Fibroblast of peridontal ligament (primary cell): Measurements from ENCODE around the gene NELFA.

Experiments
- DNase-seq: peaks from one replicate; pipeline ENCODE4 v3.0.0-alpha.2; 2010; ENCODE audit errors: extremely low read depth

NELFA gene

DNA sequence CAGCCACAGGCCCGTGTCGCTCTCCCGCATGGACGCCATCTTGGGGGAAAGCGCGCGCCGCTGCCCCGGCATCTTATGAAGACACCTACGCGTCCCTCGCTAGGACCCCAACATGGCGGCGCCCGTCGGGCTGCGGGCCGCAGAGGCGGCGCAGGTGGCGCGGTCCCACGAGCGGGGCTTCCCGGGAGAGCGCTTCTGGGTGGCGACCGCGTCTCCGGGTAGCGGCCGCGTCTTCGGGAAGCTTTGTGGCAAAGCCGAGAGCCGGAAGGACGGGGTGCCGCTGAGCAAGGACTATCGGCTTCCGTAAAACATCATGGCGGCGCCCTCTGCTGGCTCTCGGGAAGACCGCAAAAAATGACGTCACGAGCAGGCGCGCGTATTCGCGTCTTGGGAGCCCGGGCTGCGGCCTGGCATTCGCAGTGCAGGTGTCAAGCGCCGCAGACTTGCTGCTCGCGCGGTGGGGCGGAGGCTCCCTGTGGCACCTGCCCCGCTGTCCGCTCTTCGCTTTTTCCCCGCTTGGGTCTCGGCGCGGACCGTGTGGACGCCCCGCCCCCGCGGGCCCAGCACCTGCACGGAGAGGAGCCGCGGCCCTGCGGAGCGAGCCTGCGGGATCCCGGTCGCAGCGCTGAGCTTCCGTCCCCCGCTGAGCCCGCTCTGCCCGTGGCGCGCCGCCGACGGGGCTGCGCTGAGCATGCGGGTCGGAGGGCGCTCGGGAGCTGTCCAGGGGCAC lies at the start of gene NELFA:
NELFA (minus strand) TSS at position 54 of the 730 bp plus-strand sequence; CDS start at position 39, 15 bp downstream.
- peak; percentile 90 for DNase-seq

DNA sequence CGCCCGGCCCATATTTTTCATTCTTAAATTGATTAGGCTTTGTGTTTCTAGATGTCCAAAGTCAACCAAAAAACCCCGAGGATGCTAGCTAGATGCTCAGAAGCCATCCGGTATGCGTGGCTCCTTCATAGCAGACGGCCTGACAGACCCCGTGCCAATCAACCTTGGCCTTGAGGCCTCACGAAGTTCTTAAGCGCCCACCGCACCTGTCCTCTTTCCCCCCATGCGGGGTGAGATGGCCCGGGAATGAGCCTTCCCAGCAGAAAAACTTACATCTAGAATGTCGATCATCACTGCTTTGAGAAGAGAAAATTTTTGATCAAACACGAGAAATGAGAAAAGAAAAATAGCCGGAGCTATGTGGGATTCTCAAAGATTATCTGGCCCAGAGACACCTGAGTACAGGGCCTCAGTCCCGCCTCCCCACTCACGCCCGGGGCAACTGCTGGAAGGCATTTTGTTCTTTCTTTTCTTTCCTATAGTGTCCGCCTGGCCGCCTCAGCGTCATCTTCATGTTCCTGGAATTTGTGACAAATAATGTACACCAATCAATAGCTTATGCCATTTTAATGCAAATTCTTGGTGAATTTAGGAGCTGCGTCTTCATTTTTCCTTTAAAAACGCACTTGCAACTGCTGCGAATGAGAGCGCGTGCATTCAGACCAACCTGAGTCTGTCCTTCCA lies 48.8 kb upstream of the NELFA start:
- no peak for DNase-seq

DNA sequence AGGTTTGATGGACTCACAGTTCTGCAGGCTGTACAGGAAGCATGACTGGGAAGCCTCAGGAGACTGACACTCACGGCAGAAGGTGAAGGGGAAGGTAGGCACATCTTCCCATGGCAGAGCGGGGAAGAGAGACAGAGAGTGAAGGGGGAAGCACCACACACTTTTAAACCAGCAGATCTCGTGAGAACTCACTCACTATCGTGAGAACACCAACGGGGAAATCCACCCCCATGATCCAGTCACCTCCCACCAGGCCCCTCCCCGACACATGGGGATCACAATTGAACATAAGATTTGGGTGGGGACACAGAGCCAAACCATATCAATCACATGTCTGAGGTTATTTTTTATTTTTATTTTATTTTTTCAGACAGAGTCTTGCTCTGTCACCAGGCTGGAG lies 45.4 kb upstream of the NELFA start:
- DNase-seq: no peak

DNA sequence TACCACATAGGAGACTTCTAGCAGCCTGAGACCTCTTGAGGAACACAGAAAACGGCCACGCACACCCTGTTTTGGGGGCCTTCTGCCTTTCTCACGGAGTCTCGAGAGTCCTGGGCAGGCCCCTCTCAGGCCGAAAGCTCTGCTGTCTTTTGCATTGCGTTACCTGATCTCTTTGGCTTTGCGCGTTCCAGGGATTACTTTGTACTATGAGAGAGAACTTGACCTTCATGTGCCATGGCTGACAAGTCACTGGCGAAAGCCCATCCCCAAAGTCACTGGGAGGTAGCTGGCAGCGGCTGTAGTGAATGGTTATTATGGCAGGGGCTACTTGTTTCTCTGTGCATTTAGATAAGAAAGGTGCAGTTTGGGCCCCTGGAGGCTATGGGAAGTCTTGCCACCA lies 42.3 kb upstream of the NELFA start:
- no peak for DNase-seq

DNA sequence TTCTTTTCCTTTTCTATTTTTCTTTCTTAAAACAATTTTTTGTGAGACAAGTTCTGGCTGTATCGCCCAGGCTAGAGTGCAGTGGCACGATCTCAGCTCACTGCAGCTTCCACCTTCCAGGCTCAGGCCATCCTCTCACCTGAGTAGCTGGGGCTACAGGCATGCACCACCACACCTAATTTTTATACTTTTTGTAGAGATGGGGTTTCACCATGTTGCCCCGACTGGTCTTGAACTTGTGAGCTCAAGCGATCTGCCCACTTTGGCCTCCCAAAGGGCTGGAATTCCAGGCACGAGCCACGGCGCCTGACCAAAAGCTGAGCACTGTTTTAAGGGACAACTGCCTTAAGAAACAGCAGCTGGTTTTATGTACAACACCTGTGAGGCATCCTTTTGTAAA lies 41.0 kb upstream of the NELFA start:
- no peak for DNase-seq

DNA sequence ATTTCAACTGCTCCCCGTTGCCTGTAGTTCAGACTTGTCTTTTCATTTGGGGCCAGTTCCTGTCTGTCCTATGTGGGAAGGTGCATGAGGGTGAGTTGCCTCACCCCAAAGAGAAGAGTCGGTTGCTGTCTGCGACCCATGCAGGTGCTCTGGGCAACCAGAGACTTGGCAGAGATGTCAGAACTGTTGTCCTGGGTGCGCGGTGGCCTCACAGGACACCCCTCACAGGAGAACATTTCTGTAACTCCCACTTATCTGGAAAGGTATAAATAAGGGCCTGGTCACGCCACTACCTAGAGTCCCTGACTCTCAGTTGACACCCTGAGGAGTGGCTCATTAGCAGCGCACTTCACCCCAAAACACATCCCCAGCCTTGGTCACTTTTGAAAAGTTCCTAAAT lies 40.6 kb upstream of the NELFA start:
- no peak for DNase-seq

DNA sequence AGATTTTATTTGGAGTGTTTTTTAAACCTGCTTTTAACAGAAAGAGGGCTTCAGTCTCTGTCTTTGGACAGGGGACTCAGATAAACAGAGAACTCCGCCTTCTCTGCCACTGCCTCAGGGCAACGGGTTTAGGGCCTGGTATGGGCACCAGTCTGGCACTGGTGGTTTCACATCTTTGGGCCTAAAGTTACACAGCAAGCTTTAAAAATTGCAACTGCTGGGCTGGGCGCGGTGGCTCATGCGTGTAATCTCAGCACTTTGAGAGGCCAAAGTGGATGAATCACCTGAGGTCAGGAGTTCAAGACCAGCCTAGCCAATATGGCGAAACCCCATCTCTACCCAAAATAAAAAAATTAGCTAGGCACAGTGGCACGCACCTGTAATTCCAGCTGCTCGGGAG lies 40.1 kb upstream of the NELFA start:
- no peak for DNase-seq

DNA sequence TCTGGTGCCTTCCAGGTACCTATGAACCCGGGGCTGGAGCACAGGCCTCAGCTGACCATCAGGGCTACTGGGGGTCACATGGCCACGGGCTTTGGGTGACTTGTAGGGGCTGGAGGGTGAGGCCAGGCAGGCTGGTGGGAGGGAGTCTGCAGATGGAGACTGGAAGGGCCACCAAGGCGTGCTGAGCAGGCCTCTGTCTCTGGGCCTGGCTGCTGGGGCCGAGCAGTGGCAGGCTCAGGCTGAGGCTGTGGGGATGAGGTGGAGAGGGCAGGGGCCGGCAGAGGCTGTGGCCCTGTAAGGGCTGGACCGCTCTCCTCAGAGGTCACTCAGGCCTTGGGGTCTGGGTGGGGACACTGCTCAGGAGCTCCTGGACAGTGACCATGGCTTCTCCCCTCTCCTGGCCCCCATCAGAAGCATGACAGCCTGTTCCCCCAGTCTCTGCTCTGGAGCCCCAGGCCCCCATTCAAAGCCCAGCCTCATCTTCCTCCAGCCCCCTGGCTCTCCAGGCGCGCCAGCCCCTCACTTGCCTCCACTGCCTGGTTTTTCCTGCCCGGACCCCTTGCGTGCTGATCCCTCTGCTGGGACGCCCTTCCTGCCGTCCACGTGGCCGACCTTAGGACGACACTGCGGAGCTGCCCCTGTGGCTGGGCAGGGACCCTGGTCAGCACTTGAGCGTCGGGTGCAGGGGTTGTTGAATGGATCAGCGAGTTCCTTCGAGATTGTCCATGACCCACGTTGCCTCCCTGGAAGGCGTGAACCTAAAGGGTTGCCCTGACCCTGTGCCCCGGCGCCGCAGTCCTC lies 39.2 kb upstream of the NELFA start:
- no peak for DNase-seq

DNA sequence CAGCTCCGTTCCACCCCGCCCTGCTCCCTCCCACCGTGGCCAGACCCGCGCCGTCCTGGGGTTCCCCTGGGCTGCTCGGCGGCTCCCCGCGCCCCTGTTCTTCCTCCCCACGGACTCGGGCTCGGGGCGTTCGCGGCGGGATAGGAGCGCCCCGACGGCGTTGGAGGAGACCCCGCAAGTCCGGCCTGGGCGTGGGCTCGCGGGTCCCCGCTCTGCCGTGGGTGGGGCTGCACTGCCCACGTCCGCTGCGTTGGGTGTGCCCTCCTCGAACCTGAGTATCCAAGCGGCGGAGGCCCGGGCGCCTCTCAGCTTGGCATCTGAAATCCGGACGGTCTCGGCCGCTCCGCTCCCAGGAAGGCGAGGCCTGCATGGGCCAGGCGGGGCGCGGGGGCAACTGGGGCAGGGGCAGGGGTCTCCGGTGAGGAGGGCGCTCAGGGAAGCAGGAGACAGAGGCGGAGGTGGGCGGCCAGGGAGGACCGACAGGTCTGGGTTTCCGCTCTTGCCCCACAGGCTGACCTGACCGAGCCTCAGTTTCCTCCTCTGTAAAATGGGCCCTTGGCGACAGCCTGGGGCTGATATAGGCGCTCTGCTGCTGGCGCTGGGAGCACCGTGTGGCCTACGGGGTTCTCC lies 38.4 kb upstream of the NELFA start:
- DNase-seq: no peak

DNA sequence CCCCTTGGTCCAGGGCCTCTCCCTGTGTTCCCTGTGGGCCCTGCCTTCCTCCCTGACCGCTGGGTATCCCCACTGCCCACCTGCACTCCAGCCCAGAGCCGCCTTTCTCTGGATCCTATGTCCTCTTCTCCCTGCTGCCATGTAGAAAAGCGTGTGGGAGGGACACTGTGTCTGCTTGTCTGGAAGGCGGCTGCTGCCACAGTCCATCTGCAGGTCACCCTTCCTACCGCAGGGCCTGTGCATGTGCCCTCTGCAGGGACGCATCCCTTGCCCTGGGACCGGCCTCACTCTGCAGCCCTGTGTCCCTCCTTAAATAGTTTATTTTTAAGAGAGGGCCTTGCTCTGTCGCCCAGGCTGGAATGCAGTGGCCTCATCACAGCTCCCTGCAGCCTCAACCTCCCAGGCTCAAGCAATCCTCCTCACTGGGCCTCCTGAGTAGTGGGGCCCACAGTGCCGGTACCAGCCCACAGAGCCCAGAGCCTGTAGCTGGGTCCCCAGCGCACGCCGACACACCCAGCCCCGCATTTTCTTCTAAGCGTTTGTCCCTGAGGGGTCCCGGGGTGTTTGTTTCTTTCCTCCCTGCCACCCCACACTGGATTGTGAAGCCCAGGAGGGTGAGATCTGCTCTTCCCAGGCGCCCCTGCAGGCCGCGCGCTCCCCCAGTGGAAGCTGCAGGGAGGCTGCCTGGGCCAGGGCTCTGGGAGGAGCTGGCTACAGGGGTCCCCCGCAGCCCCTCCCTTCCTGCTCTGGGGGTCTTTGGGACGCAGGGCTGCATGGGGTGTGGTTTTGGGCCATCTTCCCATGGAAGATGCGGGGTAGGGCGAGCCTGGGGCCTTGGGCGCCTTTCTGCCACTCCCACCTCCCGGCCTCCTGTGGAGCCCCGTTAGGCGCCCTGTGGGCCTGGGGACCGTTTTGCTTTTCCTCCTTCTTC lies 37.5 kb upstream of the NELFA start:
- DNase-seq: no peak

DNA sequence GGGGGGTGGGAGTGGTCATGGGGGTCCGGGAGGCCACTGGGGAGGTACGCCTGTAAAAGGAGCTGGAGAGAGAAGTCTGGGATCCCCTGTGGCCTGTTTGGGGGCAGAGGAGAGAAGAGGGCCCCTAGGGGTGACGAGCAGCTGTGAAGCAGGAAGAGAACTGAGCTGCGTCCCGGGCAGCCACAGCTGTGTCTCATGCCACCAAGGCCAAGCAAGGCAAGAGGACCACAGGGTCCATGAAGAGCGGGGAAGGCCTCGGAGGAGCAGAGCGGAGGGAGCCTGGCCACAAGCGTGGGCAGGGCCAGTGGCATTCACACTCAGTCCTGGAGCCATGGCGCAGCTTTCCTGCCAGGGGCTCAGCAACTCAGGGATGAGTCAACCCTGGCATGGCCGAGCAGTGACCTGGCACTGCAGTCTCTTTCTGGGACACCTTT lies 36.8 kb upstream of the NELFA start:
- no peak for DNase-seq

DNA sequence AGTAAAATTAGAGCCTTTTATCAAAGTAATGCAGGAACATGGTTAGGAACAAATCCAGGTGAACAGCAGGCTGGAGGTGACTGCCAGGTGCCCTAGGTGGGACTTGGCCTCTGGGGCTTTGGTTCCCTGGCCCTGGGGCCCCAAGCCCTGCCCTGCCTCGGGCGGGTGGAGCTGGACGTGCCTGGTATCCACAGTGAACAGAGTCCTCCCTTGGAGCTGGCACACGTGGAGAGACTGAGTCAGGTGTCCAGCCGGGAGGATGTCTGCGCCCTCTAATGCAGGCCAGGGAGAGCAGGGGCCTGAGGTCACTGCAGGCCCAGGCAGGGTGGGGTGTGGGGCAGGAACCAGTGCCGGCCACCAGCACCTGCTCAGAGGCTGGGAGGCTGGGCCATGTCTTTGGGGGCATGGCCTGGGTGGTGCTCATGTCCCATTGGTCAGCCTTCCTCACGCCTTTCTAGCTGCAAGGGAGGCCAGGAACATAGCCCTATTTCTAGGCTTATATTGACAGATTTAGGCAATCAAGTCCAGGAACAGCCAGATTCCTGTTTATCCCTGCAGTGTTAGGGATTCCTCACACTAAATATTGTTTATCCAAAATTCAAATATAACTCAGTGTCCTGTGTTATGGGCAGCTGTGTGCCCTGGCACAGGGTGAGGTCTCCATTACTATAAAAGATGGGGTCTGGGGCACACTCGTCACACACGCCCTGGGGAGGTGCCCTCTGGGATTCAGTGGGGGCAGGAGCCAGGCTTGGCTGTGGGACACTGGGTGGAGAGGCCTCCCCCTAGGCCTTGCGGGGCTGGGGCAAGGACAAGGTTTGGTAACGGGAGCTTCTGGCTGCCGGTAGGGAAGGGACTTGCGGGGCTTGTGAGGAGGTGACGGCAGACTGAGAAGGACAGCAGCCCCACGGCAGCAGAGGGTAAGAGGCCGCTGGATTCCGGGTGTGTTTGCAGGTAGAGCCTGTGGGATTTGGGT lies 36.1 kb upstream of the NELFA start:
- DNase-seq: no peak

DNA sequence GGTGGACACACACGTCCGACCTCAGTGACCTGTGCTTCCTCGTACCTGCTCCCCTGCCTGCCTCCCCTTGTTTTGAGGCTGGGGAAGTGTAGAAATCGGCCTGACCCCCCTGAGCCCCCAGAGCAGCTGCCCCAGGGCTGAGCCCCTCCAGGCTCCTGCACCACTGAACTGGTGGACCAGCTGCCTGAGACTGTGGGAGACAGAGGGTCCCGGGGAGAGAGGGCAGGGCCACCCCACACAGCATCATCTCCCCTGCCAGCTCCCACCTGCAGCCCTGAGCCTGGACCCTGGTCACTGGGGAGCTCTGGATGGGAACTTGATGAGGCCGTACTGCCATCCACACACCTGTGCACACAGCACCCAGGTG lies 35.3 kb upstream of the NELFA start:
- no peak for DNase-seq

DNA sequence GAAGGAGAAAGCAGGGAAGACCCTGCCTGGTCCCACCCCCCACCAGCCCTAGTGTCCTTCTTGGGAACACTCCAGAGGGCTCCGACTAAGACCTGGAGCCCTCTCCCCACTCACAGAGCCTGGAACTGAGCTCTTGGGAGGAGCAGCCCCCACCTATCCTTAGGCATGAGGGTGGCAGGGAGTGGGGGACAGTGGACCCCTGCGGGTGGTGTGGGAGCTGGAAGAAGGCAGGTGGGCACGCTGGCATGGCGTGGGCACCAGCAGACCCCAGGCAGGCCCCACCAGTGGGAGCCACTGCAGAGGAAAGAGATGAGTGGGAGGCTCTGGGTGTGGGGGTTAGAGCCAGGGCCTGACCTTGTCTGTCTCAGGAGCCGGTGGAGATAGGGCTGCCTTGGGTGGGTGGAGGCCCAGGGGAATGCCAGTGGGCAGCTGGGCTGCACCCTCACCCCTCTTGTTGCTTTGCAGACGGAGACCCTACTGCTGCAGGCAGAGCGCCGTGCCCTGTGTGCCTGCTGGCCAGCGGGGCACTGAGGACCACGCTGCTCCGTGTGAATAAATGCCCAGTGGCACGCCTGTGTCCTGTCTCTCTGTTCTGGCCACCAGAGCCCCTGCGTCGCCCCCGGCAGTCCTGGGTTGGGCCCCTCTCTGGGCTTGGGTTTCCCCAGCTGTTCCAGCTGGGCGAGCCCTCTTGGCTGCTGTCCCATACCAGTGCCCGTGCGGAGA lies 34.8 kb upstream of the NELFA start:
- no peak for DNase-seq

DNA sequence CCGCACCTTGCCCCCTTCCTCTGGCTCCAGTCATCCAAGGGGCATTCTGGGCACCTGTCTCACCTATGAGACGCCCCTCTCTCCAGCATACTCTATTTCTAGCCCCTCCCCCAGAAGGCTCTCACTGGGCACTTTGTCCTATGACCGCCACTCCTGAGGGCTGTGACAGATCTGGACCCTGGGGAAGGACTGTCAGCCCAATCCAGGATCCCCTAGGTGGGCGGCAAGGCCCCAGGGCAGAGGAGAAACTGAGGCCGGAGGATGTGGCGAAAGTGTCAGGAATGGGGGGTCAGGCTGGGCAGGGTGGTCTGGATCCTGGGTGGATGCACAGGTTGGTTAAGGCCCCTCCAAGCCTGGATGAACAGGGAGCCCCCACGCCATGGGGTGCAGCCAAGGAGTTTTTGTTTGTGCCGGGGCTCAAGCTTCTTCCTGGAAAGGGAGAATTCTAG lies 34.2 kb upstream of the NELFA start:
- no peak for DNase-seq

DNA sequence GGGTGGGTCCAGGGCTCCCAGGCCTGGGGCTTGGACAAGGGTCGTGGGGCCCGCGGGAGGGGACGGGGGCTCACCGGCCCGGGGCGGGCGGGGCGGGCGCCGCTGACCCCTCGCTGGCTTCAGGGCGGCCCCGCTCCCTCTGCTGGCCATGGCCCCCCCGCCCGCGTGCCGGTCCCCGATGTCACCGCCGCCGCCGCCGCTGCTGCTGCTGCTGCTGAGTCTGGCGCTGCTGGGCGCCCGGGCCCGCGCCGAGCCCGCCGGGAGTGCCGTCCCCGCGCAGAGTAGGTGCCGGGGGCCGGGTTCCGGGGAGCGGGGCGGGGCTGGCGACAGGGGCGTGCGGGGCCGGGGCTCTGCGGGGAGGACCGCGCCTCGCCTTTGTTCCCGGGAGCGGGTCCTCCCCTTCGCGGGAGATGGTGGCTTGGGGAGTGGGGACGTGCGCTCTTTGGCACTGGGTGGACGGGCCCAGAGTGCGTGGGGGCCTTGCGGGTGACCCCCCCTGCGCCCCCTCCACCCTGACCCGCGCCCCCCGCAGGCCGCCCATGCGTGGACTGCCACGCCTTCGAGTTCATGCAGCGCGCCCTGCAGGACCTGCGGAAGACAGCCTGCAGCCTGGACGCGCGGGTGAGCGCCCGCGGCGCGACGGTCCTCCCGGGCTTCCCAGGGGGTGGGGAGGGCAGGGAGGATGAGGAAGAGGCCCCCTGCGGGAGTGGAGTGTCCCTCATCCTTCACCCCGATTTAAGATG lies 33.6 kb upstream of the NELFA start:
- no peak for DNase-seq

DNA sequence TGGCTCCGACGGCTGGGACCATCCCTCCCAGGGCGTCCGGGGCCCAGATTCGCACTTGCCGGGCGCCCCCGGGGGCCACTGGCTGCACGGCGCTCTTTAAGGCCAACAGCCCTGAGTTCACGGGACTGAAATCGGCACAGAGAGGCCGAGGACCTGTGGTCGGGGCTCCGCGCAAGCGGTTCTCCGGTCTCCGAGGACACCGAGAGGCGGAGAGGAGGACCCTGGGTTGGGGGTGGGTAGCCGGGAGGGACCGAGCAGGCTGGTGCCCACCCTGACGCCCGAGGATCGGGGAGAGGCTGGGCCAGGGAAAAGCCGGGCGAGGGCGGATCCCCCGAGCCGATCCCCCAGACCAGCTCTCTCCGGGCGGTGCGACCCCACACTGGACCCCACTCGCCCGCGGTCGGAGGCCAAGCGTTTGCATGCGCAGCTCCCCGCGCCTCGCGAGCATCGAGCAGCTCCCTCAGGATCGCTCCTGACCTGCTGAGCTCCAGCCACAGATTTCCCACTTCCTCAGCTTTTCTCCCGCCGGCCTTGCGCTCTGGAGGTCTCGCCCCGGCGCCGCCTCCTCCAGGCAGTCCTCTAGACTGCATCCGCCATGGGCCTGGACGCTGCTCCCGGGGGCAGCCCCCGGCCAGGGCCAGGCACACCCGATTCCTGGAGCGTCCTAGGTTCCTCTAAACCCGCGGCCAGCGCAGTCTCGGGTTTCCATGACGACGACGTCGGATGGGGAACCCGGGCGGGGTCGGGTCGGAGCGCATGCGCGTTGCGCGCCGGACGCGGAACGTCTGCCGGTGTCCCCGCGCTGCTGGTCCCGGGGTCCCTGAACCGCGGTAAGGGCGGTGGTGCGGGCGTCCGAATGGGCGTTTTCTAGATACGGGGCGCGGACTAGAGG lies 32.7 kb upstream of the NELFA start:
- peak; percentile 60 for DNase-seq
